D721Med (cell line): Measurements from ENCODE around the gene LAMA4.
"Not testable (repeated sequence)": the region's sequence is repeated elsewhere in the genome, so short reads cannot be mapped to it uniquely, and the experiment has no call there.

Source experiments
- DNase-seq: peaks from one replicate; pipeline ENCODE4 v3.0.0; 2011; ENCODE audit warnings: low spot score; ENCODE audit not compliant: insufficient read length
- FAIRE-seq: peaks from 2 replicates; lab custom pipeline; 2011; peaks lifted over from hg19 to GRCh38; lab: Jason Lieb, UNC
- TF ChIP-seq, protein P1 (sequence below): IDR thresholded peaks from 2 replicates; pipeline ENCODE4 v1.5.1; 2012; ENCODE audit warnings: mild to moderate bottlenecking, control low read depth; ENCODE audit not compliant: insufficient read depth; ENCODE audit errors: missing control alignments

The LAMA4 gene

DNA sequence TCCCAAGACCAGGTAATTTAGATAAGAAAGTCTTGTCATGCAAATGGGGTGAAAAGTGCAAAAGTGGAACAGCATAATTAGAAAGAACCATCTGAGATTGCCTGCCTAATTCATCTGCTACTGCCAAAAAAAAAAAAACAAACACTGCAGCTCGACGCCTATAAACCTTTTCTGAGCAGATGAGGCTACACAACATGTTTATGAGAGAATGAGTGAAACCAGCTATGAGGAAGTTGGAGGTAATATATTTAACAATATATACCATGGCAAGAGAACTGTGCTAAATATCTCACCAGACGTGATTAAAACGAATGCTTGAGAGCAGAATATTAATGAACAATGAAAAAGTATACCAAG is 50.0 kb downstream of the LAMA4 start:
- TF ChIP-seq, protein P1, sequence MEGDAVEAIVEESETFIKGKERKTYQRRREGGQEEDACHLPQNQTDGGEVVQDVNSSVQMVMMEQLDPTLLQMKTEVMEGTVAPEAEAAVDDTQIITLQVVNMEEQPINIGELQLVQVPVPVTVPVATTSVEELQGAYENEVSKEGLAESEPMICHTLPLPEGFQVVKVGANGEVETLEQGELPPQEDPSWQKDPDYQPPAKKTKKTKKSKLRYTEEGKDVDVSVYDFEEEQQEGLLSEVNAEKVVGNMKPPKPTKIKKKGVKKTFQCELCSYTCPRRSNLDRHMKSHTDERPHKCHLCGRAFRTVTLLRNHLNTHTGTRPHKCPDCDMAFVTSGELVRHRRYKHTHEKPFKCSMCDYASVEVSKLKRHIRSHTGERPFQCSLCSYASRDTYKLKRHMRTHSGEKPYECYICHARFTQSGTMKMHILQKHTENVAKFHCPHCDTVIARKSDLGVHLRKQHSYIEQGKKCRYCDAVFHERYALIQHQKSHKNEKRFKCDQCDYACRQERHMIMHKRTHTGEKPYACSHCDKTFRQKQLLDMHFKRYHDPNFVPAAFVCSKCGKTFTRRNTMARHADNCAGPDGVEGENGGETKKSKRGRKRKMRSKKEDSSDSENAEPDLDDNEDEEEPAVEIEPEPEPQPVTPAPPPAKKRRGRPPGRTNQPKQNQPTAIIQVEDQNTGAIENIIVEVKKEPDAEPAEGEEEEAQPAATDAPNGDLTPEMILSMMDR, result no peak
- FAIRE-seq, result no peak
- DNase-seq, result no peak

DNA sequence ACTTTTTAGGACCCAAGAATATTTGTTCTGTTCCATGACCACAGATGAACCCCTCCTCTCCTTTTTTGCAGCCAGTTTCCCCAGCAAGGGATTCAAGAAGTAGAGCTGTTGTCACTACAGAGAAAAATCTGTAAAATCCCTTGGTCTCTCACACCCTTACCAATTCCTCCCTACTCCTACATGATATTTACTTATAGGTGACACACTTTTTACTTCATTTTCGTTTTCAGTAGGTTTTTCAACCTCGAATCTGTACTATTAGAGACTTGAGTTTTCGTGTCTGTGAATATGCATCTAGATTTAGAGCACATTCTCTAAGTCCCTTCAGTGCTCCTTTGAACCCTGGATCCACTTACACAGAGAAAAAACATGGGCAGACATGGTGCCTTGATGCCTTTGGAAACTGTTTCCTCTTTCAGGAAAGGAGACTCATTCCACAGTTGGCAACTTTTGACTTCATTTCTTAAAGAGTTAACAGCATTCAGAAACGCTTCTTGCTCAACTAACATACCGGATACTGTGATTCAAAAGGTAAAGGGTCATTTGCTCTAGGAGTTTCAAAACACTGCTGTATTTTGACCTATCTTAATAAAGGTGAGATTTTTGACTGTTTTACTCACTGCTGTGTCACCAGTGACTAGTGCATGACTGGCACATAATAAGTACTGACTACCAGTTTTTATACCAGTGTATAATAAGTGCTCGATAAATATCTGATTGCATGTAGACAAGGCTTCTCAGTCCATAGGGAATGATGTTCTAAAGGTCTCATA is 50.6 kb downstream of the LAMA4 start:
- FAIRE-seq, result no peak
- TF ChIP-seq, protein P1, result no peak
- no peak for DNase-seq

DNA sequence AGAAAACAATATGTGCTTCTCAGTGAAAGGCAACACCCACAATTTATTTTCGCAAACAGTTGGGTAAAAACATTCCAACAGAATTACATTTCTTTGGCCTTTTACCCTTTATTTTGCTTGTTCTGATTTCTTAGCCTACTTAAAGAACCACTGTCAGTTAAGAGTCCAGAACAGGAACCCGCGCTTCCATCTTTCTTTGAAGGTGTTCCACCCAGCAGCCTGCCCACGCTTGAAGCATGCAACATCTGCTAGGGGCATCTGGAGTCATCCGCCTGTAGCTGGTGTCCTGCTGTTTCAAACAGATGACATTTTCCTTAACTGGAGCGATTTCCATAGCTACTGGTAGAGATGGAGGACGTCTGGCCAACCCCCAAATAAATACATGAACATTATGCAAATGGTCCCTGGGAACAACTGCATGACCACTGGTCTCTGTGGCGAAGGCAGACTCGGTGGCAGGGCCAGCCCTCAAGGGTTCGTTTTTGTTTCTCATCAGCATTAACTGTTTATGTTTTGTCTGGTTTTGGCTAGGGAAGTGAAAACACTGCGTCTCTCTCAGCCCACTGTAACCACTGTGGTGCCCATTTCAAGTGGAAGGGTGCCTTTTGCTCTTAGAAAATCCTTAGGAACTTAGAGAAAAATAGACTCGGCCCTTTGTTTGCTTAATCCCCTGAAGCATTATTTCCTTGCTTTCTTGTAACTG is 51.6 kb downstream of the LAMA4 start:
- FAIRE-seq (no peak), DNase-seq (no peak)

DNA sequence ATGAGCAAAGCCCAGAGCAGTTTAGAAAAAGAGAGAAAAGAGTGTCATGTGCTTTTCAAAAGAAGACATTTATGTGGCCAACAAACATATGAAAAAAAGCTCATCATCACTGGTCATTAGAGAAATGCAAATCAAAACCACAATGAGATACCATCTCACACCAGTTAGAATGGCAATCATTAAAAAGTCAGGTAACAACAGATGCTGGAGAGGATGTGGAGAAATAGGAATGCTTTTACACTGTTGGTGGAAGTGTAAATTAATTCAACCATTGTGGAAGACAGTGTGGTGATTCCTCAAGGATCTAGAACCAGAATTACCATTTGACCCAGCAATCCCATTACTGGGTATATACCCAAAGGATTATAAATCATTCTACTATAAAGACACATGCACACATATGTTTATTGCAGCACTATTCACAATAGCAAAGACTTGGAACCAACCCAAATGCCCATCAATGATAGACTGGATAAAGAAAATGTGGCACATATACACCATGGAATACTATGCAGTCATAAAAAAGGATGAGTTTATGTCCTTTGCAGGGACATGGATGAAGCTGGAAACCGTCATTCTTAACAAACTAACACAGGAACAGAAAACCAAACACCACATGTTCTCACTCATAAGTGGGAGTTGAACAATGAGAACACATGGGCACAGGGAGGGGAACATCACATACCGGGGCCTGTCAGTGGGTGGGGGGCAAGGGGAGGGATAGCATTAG is 54.0 kb downstream of the LAMA4 start:
- DNase-seq, FAIRE-seq: not testable (repeated sequence)

More for the DNA sequence above, 51.6 kb downstream of the LAMA4 start:
- TF ChIP-seq, protein P1, result no peak

DNA sequence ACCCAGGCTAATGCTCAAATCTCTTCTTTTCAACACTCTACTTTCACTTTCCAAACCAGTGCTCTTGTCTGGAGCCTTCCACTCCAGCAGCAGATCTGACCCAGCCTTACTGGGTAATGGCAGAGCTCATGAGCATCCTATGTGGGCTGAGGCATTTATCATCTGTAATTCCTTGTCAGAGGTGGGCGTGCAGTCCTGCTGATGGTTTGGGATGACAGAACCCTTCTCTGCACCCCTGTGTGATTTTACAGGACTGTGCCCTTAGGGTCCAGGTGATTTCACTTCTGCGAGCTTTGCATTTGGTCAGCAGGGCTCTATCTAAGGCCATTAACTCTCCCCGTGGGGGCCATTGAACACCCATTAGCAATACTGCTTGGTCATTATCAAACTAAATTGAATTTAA is 55.4 kb downstream of the LAMA4 start:
- FAIRE-seq (no peak), DNase-seq (no peak)
- TF ChIP-seq, protein P1, result no peak

DNA sequence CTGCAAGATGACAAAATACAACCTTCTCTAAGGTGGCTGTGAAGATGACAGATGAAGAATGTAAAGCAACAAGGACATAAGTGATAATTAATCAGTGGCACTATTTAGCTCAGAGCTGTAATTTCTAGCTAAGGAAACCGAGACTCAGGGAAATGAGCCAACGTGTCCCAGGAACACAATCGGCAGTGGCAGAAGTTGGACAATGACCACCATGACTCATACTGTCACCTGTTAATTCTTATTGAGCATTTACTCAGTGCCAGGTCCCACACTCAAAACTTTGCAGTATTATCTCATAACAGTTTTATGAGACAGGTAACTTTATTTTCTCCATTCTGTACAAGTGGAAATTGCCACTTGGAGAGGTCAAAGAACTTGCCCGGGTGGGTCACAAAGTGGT is 55.8 kb downstream of the LAMA4 start:
- TF ChIP-seq, protein P1, result no peak
- DNase-seq (no peak), FAIRE-seq (no peak)

DNA sequence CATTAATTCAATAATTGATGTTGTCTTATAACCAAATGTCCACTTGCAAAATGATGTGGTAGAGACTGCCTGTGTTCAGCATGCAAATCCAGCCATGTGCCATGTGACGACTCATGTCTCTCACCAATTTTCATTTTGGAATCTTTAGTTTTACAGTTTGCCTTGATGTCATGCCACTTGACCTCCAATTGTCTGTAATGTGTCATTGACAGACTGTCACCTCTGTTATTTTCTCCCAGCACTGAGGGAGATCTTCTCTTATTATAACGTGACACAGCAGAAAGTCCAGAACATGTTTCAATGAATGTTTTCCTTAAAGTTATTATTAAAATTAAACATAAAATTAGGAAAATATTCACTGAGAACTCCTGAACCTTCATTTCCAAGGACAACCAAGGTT is 56.7 kb downstream of the LAMA4 start:
- DNase-seq (no peak), FAIRE-seq (no peak)
- TF ChIP-seq, protein P1, result no peak
